ENCODE data around the gene ARHGAP29.

ARHGAP29 gene, protein sequence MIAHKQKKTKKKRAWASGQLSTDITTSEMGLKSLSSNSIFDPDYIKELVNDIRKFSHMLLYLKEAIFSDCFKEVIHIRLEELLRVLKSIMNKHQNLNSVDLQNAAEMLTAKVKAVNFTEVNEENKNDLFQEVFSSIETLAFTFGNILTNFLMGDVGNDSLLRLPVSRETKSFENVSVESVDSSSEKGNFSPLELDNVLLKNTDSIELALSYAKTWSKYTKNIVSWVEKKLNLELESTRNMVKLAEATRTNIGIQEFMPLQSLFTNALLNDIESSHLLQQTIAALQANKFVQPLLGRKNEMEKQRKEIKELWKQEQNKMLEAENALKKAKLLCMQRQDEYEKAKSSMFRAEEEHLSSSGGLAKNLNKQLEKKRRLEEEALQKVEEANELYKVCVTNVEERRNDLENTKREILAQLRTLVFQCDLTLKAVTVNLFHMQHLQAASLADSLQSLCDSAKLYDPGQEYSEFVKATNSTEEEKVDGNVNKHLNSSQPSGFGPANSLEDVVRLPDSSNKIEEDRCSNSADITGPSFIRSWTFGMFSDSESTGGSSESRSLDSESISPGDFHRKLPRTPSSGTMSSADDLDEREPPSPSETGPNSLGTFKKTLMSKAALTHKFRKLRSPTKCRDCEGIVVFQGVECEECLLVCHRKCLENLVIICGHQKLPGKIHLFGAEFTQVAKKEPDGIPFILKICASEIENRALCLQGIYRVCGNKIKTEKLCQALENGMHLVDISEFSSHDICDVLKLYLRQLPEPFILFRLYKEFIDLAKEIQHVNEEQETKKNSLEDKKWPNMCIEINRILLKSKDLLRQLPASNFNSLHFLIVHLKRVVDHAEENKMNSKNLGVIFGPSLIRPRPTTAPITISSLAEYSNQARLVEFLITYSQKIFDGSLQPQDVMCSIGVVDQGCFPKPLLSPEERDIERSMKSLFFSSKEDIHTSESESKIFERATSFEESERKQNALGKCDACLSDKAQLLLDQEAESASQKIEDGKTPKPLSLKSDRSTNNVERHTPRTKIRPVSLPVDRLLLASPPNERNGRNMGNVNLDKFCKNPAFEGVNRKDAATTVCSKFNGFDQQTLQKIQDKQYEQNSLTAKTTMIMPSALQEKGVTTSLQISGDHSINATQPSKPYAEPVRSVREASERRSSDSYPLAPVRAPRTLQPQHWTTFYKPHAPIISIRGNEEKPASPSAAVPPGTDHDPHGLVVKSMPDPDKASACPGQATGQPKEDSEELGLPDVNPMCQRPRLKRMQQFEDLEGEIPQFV

DNA sequence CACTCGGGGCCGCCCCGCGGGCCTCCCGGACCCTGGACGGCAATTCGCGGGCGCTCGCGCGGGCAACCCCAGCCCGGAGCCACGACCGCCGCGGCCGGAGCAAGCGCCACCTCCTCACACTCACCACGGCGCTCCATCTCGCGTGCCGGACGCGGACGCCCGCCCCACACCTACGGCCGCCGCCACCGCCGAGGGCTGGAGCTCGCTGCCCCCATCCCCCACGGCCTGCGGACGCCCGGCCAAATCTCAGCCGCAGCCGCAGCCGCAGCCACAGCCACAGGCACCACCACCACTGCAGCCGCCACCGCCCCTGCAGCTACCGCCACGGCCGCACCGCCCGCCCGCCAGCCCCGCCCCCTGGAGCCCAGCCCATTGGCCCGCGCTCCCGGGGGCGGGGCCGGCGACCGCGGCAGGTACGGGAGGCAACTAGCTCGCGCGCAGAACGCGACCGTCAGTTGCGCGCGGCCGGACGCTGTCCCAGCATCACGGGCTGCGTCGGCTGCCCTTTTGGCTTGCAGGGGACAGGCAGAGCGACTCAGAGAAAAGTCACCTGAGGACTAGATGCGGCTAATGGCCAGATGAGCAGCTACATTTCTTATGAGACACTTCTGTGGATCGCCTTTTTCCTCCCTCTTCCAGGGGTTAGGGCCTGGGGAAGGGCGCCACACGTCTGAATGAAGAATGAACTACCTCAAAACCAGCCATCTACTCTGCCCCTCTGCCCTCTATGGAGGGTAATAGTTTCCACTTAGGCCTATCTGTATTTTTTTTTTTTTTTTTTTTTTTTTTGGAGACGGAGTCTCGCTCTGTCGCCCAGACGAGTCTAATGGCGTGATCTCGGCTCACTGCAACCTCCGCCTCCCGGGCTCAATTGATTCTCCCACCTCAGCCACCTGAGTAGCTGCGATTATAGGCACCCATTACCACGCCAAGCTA is at the start of gene ARHGAP29:
Gene ARHGAP29 (minus strand): TSS at position 294 of the 936 bp plus-strand sequence. CDS start 5,973 bp downstream, outside the sequence.
- Histone ChIP-seq H3K4me1 (ENCODE audit: low read length) (no peaks in the 10 kb centered on the region), H3F3A (ENCODE audit: insufficient read depth, low read length) (no peaks in the 10 kb centered on the region), H3K36me3 (replicated peaks; ENCODE audit: insufficient read depth, low read length) (no peaks in the 10 kb centered on the region), H3K9ac (ENCODE audit: low read length) (no peak within 1 kb of the TSS), H4K20me1 (ENCODE audit: insufficient read depth, low read length) (no peaks in the 10 kb centered on the region), H3K27ac (ENCODE audit: low read length) (no peak within 1 kb of the TSS), H3K9me2 (replicated peaks; ENCODE audit: insufficient read depth, low read length) (no peaks in the 10 kb centered on the region), H3K4me3 (ENCODE audit: low read length) (peak within 1 kb of the TSS; percentile 54), H3K27me3 (replicated peaks; ENCODE audit: insufficient read depth, low read length) (peaks cover 30% of the 10 kb centered on the region), H3K79me2 (ENCODE audit: low read length) (no peaks in the 10 kb centered on the region), H3K4me2 (ENCODE audit: low read depth, low read length) (peak within 1 kb of the TSS; percentile 69), H2AFZ (ENCODE audit: low read length) (peak within 1 kb of the TSS; percentile 35; the same call in 1 of the 2 replicates), H3K9me3 (replicated peaks; ENCODE audit: insufficient read depth, low read length) (no peaks in the 10 kb centered on the region)
- DNase-seq: peak; percentile 75
- no peak for TF ChIP-seq EZH2phosphoT487 (IDR thresholded peaks at IDR 0.05; ENCODE audit: low read length)

DNA sequence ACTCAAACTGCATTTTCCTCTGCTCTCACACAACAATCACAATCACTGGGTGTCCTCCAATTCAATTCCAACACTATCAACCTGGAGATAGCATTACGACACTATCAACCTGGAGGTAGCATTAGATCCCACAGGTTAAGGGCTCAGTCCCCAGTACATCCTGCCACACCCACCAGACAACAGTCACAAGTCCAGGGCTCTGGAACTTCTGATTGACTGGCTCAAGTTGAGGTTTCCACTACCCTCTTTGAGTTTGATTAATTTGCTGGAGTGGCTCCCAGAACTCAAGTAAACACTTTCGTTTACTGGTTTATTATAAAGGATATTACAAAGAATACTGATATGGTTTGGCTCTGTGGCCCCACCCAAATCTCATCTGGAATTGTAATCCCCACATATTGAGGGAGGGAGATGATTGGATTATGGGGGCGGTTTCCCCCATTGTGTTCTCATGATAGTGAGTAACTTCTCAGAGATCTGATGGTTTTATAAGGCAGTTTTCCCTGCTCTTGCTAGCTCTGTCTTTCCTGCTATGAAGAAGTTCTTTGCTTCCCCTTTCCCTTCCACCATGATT is 49.6 kb upstream of the ARHGAP29 start:
- Histone ChIP-seq H3K4me2 (ENCODE audit: low read depth, low read length) (no peak overlapping the region), H4K20me1 (ENCODE audit: insufficient read depth, low read length) (no peaks in the 10 kb centered on the region), H3K4me3 (ENCODE audit: low read length) (no peak overlapping the region)

DNA sequence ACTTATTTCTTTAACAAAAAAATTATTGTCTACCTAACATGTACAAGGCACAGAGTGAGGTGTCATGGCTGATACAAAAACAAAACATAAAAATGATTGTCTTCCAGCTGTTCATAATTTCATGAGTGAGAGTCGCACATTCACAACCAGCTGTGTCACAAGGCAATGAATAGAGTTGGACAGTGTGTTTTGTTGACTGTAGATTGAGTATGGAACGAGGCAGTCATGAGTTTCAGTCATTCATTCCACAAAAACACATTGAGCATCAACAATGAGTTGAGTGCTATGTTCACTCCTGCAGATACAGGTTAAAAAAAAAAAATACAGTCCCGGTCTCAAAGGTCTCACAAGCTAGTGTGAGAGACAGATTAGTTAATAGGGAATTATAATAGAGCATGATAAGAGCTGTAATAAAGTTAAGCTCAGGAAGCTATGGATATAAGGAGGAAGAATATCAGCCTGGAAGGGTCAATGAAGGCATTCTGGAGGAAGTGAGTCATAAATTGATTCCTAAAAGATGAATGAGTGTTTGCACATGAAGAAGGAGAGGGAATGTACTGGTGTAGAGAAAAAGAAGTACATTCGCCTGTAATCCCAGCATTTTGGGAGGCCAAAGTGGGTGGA is 47.8 kb upstream of the ARHGAP29 start:
- no peak overlapping the region for H3K9ac ChIP-seq (ENCODE audit: low read length)
- no peak overlapping the region for H3K27ac ChIP-seq (ENCODE audit: low read length)
- peaks cover 34% of the 10 kb centered on the region for H3K27me3 ChIP-seq (replicated peaks; ENCODE audit: insufficient read depth, low read length)
- no peaks in the 10 kb centered on the region; the same call in 1 of the 2 replicates for H3F3A ChIP-seq (ENCODE audit: insufficient read depth, low read length)
- no peak for DNase-seq
- TF ChIP-seq EZH2phosphoT487 (IDR thresholded peaks at IDR 0.05; ENCODE audit: low read length) (no peak), EZH2 (optimal IDR thresholded peaks at IDR 0.05; ENCODE audit: low read depth, low read length) (no peak)
- TF ChIP-seq, protein P1, sequence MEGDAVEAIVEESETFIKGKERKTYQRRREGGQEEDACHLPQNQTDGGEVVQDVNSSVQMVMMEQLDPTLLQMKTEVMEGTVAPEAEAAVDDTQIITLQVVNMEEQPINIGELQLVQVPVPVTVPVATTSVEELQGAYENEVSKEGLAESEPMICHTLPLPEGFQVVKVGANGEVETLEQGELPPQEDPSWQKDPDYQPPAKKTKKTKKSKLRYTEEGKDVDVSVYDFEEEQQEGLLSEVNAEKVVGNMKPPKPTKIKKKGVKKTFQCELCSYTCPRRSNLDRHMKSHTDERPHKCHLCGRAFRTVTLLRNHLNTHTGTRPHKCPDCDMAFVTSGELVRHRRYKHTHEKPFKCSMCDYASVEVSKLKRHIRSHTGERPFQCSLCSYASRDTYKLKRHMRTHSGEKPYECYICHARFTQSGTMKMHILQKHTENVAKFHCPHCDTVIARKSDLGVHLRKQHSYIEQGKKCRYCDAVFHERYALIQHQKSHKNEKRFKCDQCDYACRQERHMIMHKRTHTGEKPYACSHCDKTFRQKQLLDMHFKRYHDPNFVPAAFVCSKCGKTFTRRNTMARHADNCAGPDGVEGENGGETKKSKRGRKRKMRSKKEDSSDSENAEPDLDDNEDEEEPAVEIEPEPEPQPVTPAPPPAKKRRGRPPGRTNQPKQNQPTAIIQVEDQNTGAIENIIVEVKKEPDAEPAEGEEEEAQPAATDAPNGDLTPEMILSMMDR (IDR thresholded peaks at IDR 0.05; ENCODE audit: low read length): no peak
- H3K9me3 ChIP-seq (replicated peaks; ENCODE audit: insufficient read depth, low read length): no peaks in the 10 kb centered on the region
- H3K9me2 ChIP-seq (replicated peaks; ENCODE audit: insufficient read depth, low read length): no peaks in the 10 kb centered on the region
- H3K4me1 ChIP-seq (ENCODE audit: low read length): no peaks in the 10 kb centered on the region
- H3K36me3 ChIP-seq (replicated peaks; ENCODE audit: insufficient read depth, low read length): no peaks in the 10 kb centered on the region
- no peaks in the 10 kb centered on the region for H3K79me2 ChIP-seq (ENCODE audit: low read length)
- H2AFZ ChIP-seq (ENCODE audit: low read length): no peak overlapping the region
- H3K4me3 ChIP-seq (ENCODE audit: low read length): no peak overlapping the region
- H3K4me2 ChIP-seq (ENCODE audit: low read depth, low read length): no peak overlapping the region
- no peaks in the 10 kb centered on the region for H4K20me1 ChIP-seq (ENCODE audit: insufficient read depth, low read length)

More for the DNA sequence above, 49.6 kb upstream of the ARHGAP29 start:
- TF ChIP-seq, protein P1 (IDR thresholded peaks at IDR 0.05; ENCODE audit: low read length): no peak
- no peak for TF ChIP-seq EZH2phosphoT487 (IDR thresholded peaks at IDR 0.05; ENCODE audit: low read length)
- TF ChIP-seq EZH2 (optimal IDR thresholded peaks at IDR 0.05; ENCODE audit: low read depth, low read length): no peak
- no peak for DNase-seq
- Histone ChIP-seq H2AFZ (ENCODE audit: low read length) (no peak overlapping the region), H3K79me2 (ENCODE audit: low read length) (no peaks in the 10 kb centered on the region), H3K27ac (ENCODE audit: low read length) (no peak overlapping the region), H3K9ac (ENCODE audit: low read length) (no peak overlapping the region), H3K27me3 (replicated peaks; ENCODE audit: insufficient read depth, low read length) (peaks cover 28% of the 10 kb centered on the region), H3K9me3 (replicated peaks; ENCODE audit: insufficient read depth, low read length) (no peaks in the 10 kb centered on the region), H3K9me2 (replicated peaks; ENCODE audit: insufficient read depth, low read length) (no peaks in the 10 kb centered on the region), H3K4me1 (ENCODE audit: low read length) (no peaks in the 10 kb centered on the region), H3K36me3 (replicated peaks; ENCODE audit: insufficient read depth, low read length) (no peaks in the 10 kb centered on the region), H3F3A (ENCODE audit: insufficient read depth, low read length) (no peaks in the 10 kb centered on the region; the same call in 1 of the 2 replicates)

Measured in MM.1S (cell line).